PC-9 (cell line): Measurements from ENCODE around the gene GRIN2A. TPM values are rescaled to one million over a fixed set of nuclear protein-coding genes. Genes with fewer than 3 reads are reported as not detected.

Experiments used
- BruUV-seq: library from RNA; stranded (reverse); fragments of 400-500 nt; replicated peaks from 2 replicates; lab custom pipeline; 2021; lab: Mats Ljungman, UMichigan
- CTCF ChIA-PET: fragments of 300-600 bp; sonication (Branson Sonifier 250); formaldehyde crosslinking; loops from one replicate; lab custom pipeline; 2022; ENCODE audit warnings: antibody characterized with exemption; lab: Charles Lee
- POLR2A ChIA-PET: fragments of 300-600 bp; sonication (Branson Sonifier 250); formaldehyde crosslinking; loops from one replicate; lab custom pipeline; 2022; ENCODE audit warnings: antibody characterized with exemption; ENCODE audit not compliant: unreplicated experiment; lab: Charles Lee
- DNase-seq, 2 experiments: peaks; one replicate each; pipeline versions ENCODE4 v3.0.0 to v3.0.0-alpha.2; 2015 to 2022; ENCODE audit warnings: mixed read lengths in 1 of 2
- H2AFZ ChIP-seq: fragments of 200-600 bp; sonication (generic); 2 replicates; pipeline ENCODE4 v1.8.1; 2017; ENCODE audit warnings: antibody characterized with exemption
- H3F3A ChIP-seq: fragments of 200-600 bp; sonication (generic); 2 replicates; pipeline ENCODE4 v1.8.1; 2017; ENCODE audit warnings: antibody characterized with exemption, mild to moderate bottlenecking, low read depth; ENCODE audit not compliant: insufficient read depth
- H3K27ac ChIP-seq: fragments of 200-600 bp; sonication (generic); 2 replicates; pipeline ENCODE4 v1.6.1; 2016; ENCODE audit warnings: mixed run types
- H3K27me3 ChIP-seq: fragments of 200-600 bp; sonication (generic); 2 replicates; pipeline ENCODE4 v1.6.1; 2016; ENCODE audit warnings: low read depth, mixed run types; ENCODE audit not compliant: insufficient read depth
- H3K36me3 ChIP-seq: fragments of 200-600 bp; sonication (generic); 2 replicates; pipeline ENCODE4 v1.6.1; 2016; ENCODE audit warnings: low read depth, mixed run types
- H3K4me1 ChIP-seq: fragments of 200-600 bp; sonication (generic); replicated peaks from 2 replicates; pipeline ENCODE4 v1.6.1; 2016; ENCODE audit warnings: mixed run types; ENCODE audit not compliant: insufficient read depth
- H3K4me2 ChIP-seq: fragments of 200-600 bp; sonication (generic); 2 replicates; pipeline ENCODE4 v1.6.1; 2017; ENCODE audit warnings: mixed run types
- H3K4me3 ChIP-seq: fragments of 200-600 bp; sonication (generic); 2 replicates; pipeline ENCODE4 v1.6.1; 2016; ENCODE audit warnings: mixed run types
- H3K79me2 ChIP-seq: fragments of 200-600 bp; sonication (generic); 2 replicates; pipeline ENCODE4 v1.6.1; 2017; ENCODE audit warnings: low read depth, mixed run types
- H3K9me2 ChIP-seq: fragments of 200-600 bp; sonication (generic); 2 replicates; pipeline ENCODE4 v1.8.1; 2017; ENCODE audit warnings: mild to moderate bottlenecking; ENCODE audit not compliant: insufficient read depth
- H3K9me3 ChIP-seq: fragments of 200-600 bp; sonication (generic); 2 replicates; pipeline ENCODE4 v1.8.1; 2016; ENCODE audit warnings: low read depth; ENCODE audit not compliant: insufficient read depth
- H4K20me1 ChIP-seq: fragments of 200-600 bp; sonication (generic); 2 replicates; pipeline ENCODE4 v1.8.1; 2017; ENCODE audit not compliant: insufficient read depth
- EZH2 ChIP-seq: fragments of 200-600 bp; sonication (generic); IDR thresholded peaks from 2 replicates; pipeline ENCODE4 v1.8.0; 2017; ENCODE audit warnings: antibody characterized with exemption, low read depth
- intact Hi-C: fragments of 100-400 bp; cut with micrococcal nuclease; formaldehyde crosslinking; loops from one replicate; pipeline ENCODE4 v1.10.0; 2022; ENCODE audit not compliant: unreplicated experiment
- total RNA-seq: library from RNA; stranded (reverse); gene quantifications from 2 replicates; pipeline ENCODE4 v1.2.3, GENCODE V29; 2021
- TF ChIP-seq, protein P1 (sequence below): fragments of 200-600 bp; sonication (generic); conservative IDR thresholded peaks from 2 replicates; pipeline ENCODE4 v1.6.1; 2017; ENCODE audit warnings: mixed run types, antibody characterized with exemption, mild to moderate bottlenecking, moderate library complexity

The GRIN2A gene
- total RNA-seq, 1 experiment from 2014 or later: not detected

DNA sequence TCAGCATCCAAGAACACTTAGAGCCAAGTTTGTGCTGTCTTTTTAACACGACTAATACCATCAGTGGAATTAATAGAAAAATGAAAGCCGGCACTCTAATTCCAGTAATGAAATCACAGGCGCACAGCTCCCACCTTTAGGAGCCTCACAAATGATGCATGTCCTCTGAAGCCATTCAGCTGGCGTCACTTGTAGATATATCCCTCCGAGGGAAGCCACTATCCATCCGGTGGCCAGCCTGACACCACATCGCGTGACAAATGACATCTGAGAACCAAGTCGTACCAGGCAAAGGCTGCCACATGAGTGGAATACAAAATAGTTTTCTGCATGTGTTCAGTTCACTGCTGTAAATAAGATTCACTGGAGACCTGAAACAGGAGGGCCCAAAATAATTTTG is 205.6 kb downstream of the GRIN2A start:
- H3K27ac ChIP-seq: no peak overlapping the region
- no peaks in the 10 kb centered on the region for H3K9me2 ChIP-seq
- BruUV-seq: no TSS peak
- ChIA-PET CTCF (no interaction called here), POLR2A (no interaction called here)
- no peaks in the 10 kb centered on the region for H3K9me3 ChIP-seq
- TF ChIP-seq, protein P1, sequence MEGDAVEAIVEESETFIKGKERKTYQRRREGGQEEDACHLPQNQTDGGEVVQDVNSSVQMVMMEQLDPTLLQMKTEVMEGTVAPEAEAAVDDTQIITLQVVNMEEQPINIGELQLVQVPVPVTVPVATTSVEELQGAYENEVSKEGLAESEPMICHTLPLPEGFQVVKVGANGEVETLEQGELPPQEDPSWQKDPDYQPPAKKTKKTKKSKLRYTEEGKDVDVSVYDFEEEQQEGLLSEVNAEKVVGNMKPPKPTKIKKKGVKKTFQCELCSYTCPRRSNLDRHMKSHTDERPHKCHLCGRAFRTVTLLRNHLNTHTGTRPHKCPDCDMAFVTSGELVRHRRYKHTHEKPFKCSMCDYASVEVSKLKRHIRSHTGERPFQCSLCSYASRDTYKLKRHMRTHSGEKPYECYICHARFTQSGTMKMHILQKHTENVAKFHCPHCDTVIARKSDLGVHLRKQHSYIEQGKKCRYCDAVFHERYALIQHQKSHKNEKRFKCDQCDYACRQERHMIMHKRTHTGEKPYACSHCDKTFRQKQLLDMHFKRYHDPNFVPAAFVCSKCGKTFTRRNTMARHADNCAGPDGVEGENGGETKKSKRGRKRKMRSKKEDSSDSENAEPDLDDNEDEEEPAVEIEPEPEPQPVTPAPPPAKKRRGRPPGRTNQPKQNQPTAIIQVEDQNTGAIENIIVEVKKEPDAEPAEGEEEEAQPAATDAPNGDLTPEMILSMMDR: no peak
- no peak for TF ChIP-seq EZH2
- no peaks in the 10 kb centered on the region for H3K79me2 ChIP-seq
- no peak for DNase-seq
- no peak overlapping the region for H3K4me3 ChIP-seq
- no peaks in the 10 kb centered on the region for H4K20me1 ChIP-seq
- no peaks in the 10 kb centered on the region for H3K36me3 ChIP-seq
- no peaks in the 10 kb centered on the region for H3F3A ChIP-seq
- H2AFZ ChIP-seq: no peak overlapping the region
- H3K4me2 ChIP-seq: no peak overlapping the region
- intact Hi-C loops: no loop called here
- no peaks in the 10 kb centered on the region for H3K4me1 ChIP-seq
- peaks cover 43% of the 10 kb centered on the region for H3K27me3 ChIP-seq

- Histone ChIP-seq H4K20me1 (no peaks in the 10 kb centered on the region), H3K4me1 (no peaks in the 10 kb centered on the region), H3K27me3 (peaks cover 27% of the 10 kb centered on the region), H3K27ac (no peak overlapping the region), H3K9me3 (no peaks in the 10 kb centered on the region), H3K4me2 (no peak overlapping the region), H3K9me2 (no peaks in the 10 kb centered on the region), H3F3A (no peaks in the 10 kb centered on the region), H3K4me3 (no peak overlapping the region), H3K79me2 (no peaks in the 10 kb centered on the region), H2AFZ (no peak overlapping the region), H3K36me3 (no peaks in the 10 kb centered on the region)
- no peak for TF ChIP-seq EZH2
- TF ChIP-seq, protein P1: no peak
- POLR2A ChIA-PET: no interaction called here
- BruUV-seq: no TSS peak
- DNase-seq: no peak
- intact Hi-C loops: no loop called here
- CTCF ChIA-PET: no interaction called here
Measured at GRCh38 chr16:9971907-9972306, 210.3 kb downstream of the GRIN2A start.

- no TSS peak for BruUV-seq
- no peak for TF ChIP-seq EZH2
- TF ChIP-seq, protein P1: no peak
Measured at GRCh38 chr16:9970796-9971195, 211.4 kb downstream of the GRIN2A start.

More at GRCh38 chr16:9970796-9971195, 211.4 kb downstream of the GRIN2A start:
- Histone ChIP-seq H3F3A (no peaks in the 10 kb centered on the region), H3K36me3 (no peaks in the 10 kb centered on the region), H3K4me2 (no peak overlapping the region), H3K4me3 (no peak overlapping the region), H3K79me2 (no peaks in the 10 kb centered on the region), H3K9me2 (no peaks in the 10 kb centered on the region), H3K27ac (no peak overlapping the region), H2AFZ (no peak overlapping the region), H4K20me1 (no peaks in the 10 kb centered on the region), H3K4me1 (no peaks in the 10 kb centered on the region), H3K9me3 (no peaks in the 10 kb centered on the region), H3K27me3 (peaks cover 16% of the 10 kb centered on the region)
- intact Hi-C loops: no loop called here
- ChIA-PET CTCF (no interaction called here), POLR2A (no interaction called here)
- DNase-seq: no peak
